ENCODE results near the gene PBX4.

GRCh38 chr19:19581391-19581790 is 37.1 kb downstream of the PBX4 start:
- TF ChIP-seq CTCF (IDR thresholded peaks at IDR 0.05 in 8 of 11, conservative IDR thresholded peaks at IDR 0.05 in 3 of 11) (no peak), POLR2A (IDR thresholded peaks at IDR 0.05) (no peak), POLR2AphosphoS5 (IDR thresholded peaks at IDR 0.05) (no peak)
